Measurements from ENCODE around the gene PARP4. TPM values are rescaled to one million over a fixed set of nuclear protein-coding genes. Genes with fewer than 3 reads are reported as not detected.
A peak's percentile ranks its signal among the peaks of the same experiment; 100 is the strongest.

The PARP4 gene
- total RNA-seq, 1 experiment from 2014 or later: 25.9 TPM

- no peak overlapping the region for H2BK5ac ChIP-seq (ENCODE audit: insufficient read length, low read length)
- H2BK120ac ChIP-seq (ENCODE audit: low read depth, low read length, poor library complexity, severe bottlenecking): no peak overlapping the region
- H2BK20ac ChIP-seq (ENCODE audit: low read depth, low read length, poor library complexity, severe bottlenecking): no peak overlapping the region
- no peaks in the 10 kb centered on the region for H4K20me1 ChIP-seq (ENCODE audit: control insufficient read depth, insufficient read depth, insufficient read length)
- no peak overlapping the region for H4K8ac ChIP-seq (replicated peaks; ENCODE audit: insufficient read length, low read depth, low read length)
- H3K18ac ChIP-seq (ENCODE audit: insufficient read length, low read depth, low read length): no peak overlapping the region
- H3K4me3 Mint-ChIP-seq: no peak overlapping the region; a peak in 1 of 5 replicates
- H3K14ac ChIP-seq (ENCODE audit: insufficient read depth, low read length): no peak overlapping the region
- H3K4me2 ChIP-seq (ENCODE audit: insufficient read depth, insufficient read length, low read length): no peak overlapping the region
- H3K4me1 ChIP-seq (ENCODE audit: insufficient read depth, low read length): no peaks in the 10 kb centered on the region
- DNase-seq: no peak
- no peak overlapping the region for H3K9ac ChIP-seq (ENCODE audit: extremely low read depth, insufficient read length, low read length)
- no peaks in the 10 kb centered on the region for H3K23me2 ChIP-seq (ENCODE audit: insufficient read length, low read depth, low read length, poor library complexity, severe bottlenecking)
- H3K27me3 ChIP-seq (ENCODE audit: insufficient read depth, low read length): no peaks in the 10 kb centered on the region
- peaks cover under 1% of the 10 kb centered on the region; the same call in 1 of the 2 replicates for H3K79me2 ChIP-seq (ENCODE audit: insufficient read depth, low read length)
- no CpG with 5 or more reads among the region's 20 CpGs for WGBS (ENCODE audit: extremely low coverage, insufficient read length, low lambda C conversion rate)
- H2BK15ac ChIP-seq (ENCODE audit: low read depth, low read length): no peak overlapping the region
- H3K9me3 ChIP-seq (ENCODE audit: control insufficient read depth, low read depth, low read length): no peaks in the 10 kb centered on the region
- no peaks in the 10 kb centered on the region for H3K79me1 ChIP-seq (ENCODE audit: insufficient read depth, low read depth, low read length, poor library complexity, severe bottlenecking)
- H3K27ac ChIP-seq (ENCODE audit: insufficient read length, low read depth, low read length): no peak overlapping the region
- H2BK12ac ChIP-seq (ENCODE audit: insufficient read length, low read depth, low read length): no peak overlapping the region
- H3K23ac ChIP-seq (ENCODE audit: insufficient read length, low read depth, low read length): no peak overlapping the region
- H3K4me1 Mint-ChIP-seq: peaks cover 4 to 8% of the 10 kb centered on the region in 2 experiments; a peak in 2 of 4 replicates
- H2AK5ac ChIP-seq (ENCODE audit: insufficient read length, low read length): no peak overlapping the region
- H3K36me3 Mint-ChIP-seq (ENCODE audit: insufficient read depth in 1 of 3, low read depth in 3 of 3): peaks cover 3 to 14% (median 10%) of the 10 kb centered on the region in 3 experiments; a peak in 5 of 7 replicates
- no peaks in the 10 kb centered on the region for H3K27me3 Mint-ChIP-seq (ENCODE audit: low read depth)
- H3K4ac ChIP-seq (ENCODE audit: low read depth, low read length): no peak overlapping the region
- no peak overlapping the region for H3T11ph ChIP-seq (ENCODE audit: low read length)
- TF ChIP-seq CTCF (conservative IDR thresholded peaks at IDR 0.05): no peak
- no peaks in the 10 kb centered on the region for H3K9me3 Mint-ChIP-seq
- H3K56ac ChIP-seq (ENCODE audit: insufficient read length, low read depth, low read length): no peak overlapping the region
- H2AFZ ChIP-seq (ENCODE audit: low read length): no peak overlapping the region
- peak overlapping the region in 2 of 3 experiments; percentile 86 to 87; a peak in 3 of 7 replicates for H3K27ac Mint-ChIP-seq
- no peak overlapping the region for H4K5ac ChIP-seq (ENCODE audit: insufficient read length, low read depth, low read length)
- no peak overlapping the region for H4K91ac ChIP-seq (ENCODE audit: insufficient read length, low read depth, low read length)
Observed at GRCh38 chr13:24505756-24506155, 6.8 kb downstream of the PARP4 start.

All from H9 (cell line).